Activated T-cell treated with anti-CD3 and anti-CD28 coated beads, Interleukin-2, amount 50 U/mL, for 48 hours (primary cell): ENCODE results near the gene ICA1L.
"Not testable (repeated sequence)": the region's sequence is repeated elsewhere in the genome, so short reads cannot be mapped to it uniquely, and the experiment has no call there.

ENCODE experiments used
- DNase-seq, 2 experiments: peaks; one replicate each; pipeline ENCODE4 v3.0.0-alpha.2; 2020

Gene ICA1L

GRCh38 chr2:202847693-202848524 lies 23.7 kb downstream of the ICA1L start:
- DNase-seq: no peak

DNA sequence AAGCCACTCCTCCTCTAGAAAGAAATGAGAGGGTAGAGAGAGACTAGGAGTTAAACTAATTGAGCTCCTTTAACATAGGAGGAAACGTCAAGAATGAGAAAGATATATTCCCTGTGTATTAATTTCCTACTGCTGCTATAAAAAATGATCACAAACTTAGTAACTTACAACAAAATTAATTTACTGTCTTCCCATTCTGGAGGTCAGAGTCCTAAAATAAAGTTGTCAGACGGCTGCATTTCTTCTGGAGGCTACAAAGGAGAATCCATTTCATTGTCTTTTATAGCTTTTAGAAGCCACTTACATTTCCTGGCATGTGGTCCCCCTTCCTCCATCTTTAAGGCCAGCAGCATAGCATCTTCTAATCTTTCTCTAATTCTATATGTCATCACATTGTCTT lies 26.9 kb downstream of the ICA1L start:
- no peak for DNase-seq

GRCh38 chr2:202842690-202843089 lies 28.9 kb downstream of the ICA1L start:
- no peak for DNase-seq

- no peak for DNase-seq
These were observed 30.3 kb downstream of the ICA1L start for GRCh38 chr2:202841090-202841867.

DNA sequence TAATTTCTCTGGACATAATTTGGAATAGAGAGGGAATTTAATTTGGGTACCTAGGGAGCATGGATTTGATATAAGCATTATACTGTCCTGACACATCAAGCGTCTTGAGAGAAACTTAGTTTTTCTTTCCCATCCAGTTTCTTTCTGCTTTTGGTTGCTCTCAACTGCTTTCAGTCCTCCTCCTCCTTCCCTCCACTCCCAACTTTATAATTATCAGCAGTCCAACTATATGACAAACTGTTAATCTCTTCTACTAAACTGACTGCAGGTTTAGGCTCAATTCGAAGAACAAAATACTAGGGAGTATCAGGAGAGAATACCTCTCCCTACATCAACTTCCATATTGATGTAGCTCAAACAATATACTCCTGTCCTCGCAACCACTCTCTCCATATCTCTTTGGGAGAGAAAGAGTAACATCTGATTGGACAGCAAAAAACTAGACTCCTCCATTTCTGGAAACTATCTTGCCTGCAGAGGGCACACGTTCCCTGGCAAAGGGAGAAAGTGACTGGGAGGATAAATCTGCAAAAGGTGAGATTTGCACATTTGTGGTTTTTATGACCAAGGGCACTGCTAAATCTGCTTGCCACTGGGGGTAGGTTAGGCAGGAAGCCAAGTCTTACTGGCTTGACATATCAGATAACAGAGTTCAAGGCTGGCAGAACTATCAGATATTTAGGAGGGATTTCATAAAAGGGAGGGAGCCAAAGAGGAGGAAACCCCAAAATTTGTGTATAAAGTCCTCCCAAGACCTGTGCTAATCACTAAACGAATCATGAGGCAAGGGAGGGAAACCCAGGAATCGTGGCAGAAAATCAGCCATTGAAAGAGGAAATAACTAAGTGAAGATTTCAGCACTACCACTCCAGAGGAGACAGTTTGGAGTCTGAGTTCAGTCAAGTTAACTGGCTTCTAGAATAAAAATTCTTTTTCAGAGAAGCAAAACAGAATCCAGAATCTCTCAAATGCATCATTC lies 40.0 kb downstream of the ICA1L start:
- peak; percentile 61 to 64 for DNase-seq

- DNase-seq: no peak
These were observed 46.7 kb downstream of the ICA1L start for GRCh38 chr2:202824901-202825300.

GRCh38 chr2:202822411-202822810 lies 49.2 kb downstream of the ICA1L start:
- DNase-seq: no peak

GRCh38 chr2:202821206-202822160 lies 50.1 kb downstream of the ICA1L start:
- no peak for DNase-seq

DNA sequence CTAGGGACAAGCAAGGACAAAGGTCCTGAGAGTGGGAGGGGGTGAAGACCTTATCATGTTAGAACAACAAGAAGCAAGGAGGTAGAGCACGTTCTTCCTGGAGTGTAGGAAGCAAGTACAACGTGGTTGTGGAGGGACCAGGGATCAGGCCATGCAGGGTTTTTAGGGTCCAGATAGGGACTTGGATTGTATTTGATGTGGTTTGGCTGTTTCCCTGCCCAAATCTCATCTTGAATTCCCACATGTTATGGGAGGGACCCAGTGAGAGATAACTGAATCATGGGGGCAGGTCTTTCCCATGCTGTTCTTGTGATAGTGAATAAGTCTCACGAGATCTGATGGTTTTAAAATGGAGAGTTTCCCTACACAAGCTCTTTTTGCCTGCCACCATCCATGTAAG lies 53.2 kb downstream of the ICA1L start:
- DNase-seq: no peak

GRCh38 chr2:202817771-202818170 lies 53.8 kb downstream of the ICA1L start:
- DNase-seq: no peak

DNA sequence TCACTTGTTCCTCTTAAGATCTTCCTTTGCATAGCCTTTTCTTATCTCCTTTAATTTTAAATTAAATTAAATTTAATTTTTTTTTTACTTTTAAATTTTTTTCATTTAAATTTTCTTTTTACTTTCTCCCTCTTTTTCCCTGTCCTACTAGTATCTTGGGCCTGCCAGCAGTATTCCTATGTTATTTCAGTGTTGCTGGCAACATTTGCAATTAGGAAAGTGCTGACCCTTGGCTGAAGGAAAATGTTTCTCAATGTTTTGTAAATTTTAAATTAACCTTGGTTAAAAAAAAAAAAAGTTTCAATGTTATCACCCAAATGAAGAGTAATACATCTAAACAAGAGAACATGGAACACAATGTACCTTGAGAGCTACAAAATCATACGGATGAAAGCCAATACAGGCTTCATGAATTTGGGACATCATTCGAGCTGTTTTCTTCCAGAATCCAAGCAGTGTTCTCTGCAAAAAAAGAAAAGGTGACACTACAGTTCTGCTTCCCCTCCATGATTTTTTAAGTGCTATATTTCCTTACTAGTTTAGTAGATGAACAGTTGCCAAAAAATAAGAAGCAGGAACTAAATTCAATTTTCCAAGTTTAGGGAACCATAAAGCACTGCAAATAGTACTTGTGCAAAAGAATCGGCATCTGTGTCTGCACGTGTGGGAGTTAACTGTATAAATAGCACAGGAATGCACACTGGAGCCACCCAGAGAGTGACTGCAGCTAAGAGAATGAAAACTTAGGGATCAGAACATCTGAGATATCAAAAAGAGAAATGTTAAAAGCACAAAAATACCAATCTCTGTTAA lies 55.8 kb downstream of the ICA1L start:
- DNase-seq: no peak

- no peak for DNase-seq
These were observed 57.3 kb downstream of the ICA1L start for GRCh38 chr2:202814226-202814625.

- no peak for DNase-seq
These were observed 58.2 kb downstream of the ICA1L start for GRCh38 chr2:202813387-202813786.

DNA sequence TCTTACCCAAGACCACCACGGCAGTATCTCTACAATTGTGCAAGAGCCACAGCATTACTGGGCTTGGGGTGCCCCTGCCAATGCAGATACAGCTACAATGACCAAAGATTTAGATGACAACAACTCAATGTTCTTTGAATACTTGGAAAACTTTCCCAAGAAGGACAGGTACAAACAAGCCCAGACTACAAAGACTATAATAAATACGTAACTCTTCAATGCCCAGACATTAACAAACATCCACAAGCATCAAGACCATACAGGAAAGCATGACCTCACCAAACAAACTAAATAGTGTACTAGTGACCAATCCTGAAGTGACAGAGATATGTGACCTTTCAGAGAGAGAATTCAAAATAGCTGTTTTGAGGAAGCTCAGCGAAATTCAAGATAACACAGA lies 62.8 kb downstream of the ICA1L start:
- DNase-seq: no peak

GRCh38 chr2:202807431-202808138 lies 64.0 kb downstream of the ICA1L start:
- DNase-seq: not testable (repeated sequence)

GRCh38 chr2:202805911-202806310 lies 65.7 kb downstream of the ICA1L start:
- DNase-seq: not testable (repeated sequence)

GRCh38 chr2:202797944-202798343 lies 73.6 kb downstream of the ICA1L start:
- DNase-seq: no peak

DNA sequence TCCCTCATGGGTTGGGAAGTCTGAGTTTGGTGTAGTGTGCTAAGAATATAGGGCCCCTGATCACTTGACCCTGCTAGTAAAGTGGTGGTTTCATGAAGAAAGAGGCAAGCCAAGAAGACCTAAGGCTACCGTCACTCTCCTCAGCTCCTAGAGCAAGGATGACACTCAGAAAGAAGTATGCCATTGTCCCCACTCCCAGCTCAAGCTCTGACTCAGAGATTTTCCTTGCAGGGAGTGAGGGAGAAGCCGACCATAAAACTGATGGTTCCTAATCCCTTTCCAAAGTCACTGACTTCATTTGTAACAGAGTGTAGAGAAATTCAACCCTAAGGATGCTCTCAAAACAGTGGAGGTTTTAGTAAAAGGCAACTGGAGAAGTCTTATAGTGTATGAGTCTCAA lies 80.9 kb downstream of the ICA1L start:
- DNase-seq: no peak

DNA sequence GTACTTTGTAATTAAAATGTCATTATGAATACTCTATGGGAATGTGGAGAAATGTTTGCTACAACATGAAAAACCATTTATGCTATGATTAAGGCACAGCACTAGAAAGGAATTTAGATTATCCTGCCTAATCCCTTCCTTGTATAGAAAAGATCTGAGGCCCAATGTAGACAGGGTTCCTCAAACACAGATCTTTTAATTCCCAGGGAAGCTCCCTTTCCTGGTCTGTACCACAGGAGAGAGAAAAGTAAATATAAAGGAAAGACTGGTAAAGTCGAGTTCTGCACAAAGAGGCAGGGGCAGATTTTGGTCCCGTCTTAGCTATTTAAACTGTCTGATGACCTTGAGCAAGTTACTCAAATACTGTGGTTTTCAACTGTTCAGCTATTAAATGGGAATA lies 84.7 kb downstream of the ICA1L start:
- DNase-seq: no peak

- no peak for DNase-seq
These were observed 88.5 kb downstream of the ICA1L start for GRCh38 chr2:202782940-202783558.
